Measurements from ENCODE around the gene HYOU1. TPM values are rescaled to one million over a fixed set of nuclear protein-coding genes. Genes with fewer than 3 reads are reported as not detected.

HYOU1 gene
- polyA plus RNA-seq, 1 donor (not counting 4 experiments of a cell fraction or from before 2014, with no cell fraction given): 119 TPM

DNA sequence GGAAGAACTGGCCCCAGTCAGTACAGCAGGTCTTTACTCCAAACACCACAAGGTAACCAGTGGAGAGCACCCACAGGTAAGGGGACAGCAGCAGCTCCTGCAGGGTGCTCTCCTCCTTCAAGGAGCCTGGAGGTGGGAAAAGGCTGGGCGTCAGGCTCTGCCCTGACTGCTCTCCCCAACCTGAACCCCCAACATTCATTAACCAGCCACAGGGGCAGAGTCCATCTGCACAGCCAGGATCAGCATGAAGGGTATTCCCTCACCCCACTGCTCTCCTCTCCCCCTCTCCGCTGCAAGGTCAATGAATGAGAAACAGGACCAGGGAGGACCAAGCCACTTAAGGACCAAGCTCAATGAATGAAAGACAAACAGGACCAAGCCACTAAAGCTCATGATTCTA lies 30.0 kb downstream of the HYOU1 start:
- Histone ChIP-seq H3K27ac (ENCODE audit: control insufficient read depth, insufficient read depth, low read length) (no peak overlapping the region), H4K20me1 (ENCODE audit: control insufficient read depth, extremely low read depth, insufficient read depth, low read length) (no peaks in the 10 kb centered on the region), H3K4me2 (ENCODE audit: control insufficient read depth, extremely low read depth, insufficient read depth, low read depth, low read length) (no peak overlapping the region), H3K4me3 (ENCODE audit: control insufficient read depth in 2 of 3, extremely low read depth in 1 of 3, insufficient read depth in 2 of 3, low read depth in 1 of 3, low read length in 3 of 3) (no peak overlapping the region), H3K4me1 (ENCODE audit: control insufficient read depth, extremely low read depth, insufficient read depth, low read length) (peaks cover 14% of the 10 kb centered on the region), H3K27me3 (ENCODE audit: control insufficient read depth, extremely low read depth, insufficient read depth, low read length) (no peaks in the 10 kb centered on the region), H2AFZ (ENCODE audit: control insufficient read depth, low read length) (no peak overlapping the region), H3K9ac (ENCODE audit: control insufficient read depth, extremely low read depth, insufficient read depth, low read length) (no peak overlapping the region), H3K36me3 (ENCODE audit: control insufficient read depth in 2 of 2, extremely low read depth in 1 of 2, insufficient read depth in 2 of 2, low read length in 2 of 2) (peaks cover 24 to 40% of the 10 kb centered on the region in 2 experiments), H3K9me1 (ENCODE audit: control insufficient read depth, extremely low read depth, insufficient read depth, low read length) (no peaks in the 10 kb centered on the region), H3K79me2 (ENCODE audit: control insufficient read depth, insufficient read depth, low read length) (peaks cover 9% of the 10 kb centered on the region), H3K9me3 (ENCODE audit: control insufficient read depth, low read depth, low read length) (no peaks in the 10 kb centered on the region)
- no peak for FAIRE-seq
- no peak for TF ChIP-seq EZH2 (IDR thresholded peaks at IDR 0.05; ENCODE audit: low read length)
- TF ChIP-seq, protein P1, sequence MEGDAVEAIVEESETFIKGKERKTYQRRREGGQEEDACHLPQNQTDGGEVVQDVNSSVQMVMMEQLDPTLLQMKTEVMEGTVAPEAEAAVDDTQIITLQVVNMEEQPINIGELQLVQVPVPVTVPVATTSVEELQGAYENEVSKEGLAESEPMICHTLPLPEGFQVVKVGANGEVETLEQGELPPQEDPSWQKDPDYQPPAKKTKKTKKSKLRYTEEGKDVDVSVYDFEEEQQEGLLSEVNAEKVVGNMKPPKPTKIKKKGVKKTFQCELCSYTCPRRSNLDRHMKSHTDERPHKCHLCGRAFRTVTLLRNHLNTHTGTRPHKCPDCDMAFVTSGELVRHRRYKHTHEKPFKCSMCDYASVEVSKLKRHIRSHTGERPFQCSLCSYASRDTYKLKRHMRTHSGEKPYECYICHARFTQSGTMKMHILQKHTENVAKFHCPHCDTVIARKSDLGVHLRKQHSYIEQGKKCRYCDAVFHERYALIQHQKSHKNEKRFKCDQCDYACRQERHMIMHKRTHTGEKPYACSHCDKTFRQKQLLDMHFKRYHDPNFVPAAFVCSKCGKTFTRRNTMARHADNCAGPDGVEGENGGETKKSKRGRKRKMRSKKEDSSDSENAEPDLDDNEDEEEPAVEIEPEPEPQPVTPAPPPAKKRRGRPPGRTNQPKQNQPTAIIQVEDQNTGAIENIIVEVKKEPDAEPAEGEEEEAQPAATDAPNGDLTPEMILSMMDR (optimal IDR thresholded peaks at IDR 0.05 in 1 of 3, IDR thresholded peaks at IDR 0.05 in 1 of 3, conservative IDR thresholded peaks at IDR 0.05 in 1 of 3; ENCODE audit: extremely low read depth in 1 of 3, insufficient read depth in 2 of 3, low read length in 3 of 3): no peak
- dilution Hi-C loops (cut with MboI; ENCODE audit: extremely low pct_ligation_motif_present, low sequenced_read_pairs): no loop called here
- DNase-seq (ENCODE audit: low read depth, low spot score): no peak

DNA sequence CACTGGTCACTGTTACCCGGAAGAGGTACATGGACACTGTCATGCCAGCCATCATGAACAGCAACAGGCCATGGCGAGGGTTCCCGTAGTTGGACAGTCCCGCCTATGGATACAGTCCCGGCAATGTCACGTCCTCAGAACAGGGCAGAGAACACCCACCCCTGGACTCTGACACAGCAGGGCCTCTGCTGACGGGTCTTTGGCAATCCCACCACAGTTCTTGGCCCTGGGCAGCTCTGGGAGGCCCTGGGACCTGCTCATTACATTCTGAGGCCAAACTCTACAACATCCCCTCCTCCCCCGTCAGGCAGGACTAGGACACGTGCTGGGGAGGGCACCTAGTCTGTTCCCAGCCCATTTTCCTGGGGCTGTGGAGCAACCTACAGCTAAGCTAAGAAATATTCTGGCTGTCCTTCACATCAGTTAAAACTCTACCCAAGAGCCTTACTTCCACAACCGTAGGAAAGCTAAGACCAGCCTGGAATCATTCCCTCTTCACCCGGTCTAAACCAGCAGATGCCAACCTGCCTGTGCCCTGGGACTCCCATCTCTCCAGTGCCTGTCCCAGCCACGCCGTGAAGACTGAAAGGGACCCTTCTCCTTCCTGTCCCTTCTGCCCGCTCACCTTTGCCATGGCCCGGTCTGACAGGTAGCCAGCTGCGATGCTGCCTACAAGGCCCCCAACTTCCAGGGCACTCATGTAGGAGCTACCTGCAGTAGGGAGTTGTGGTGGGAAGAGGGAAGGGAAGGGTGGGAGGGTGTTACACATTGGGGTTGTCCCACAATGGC lies 30.8 kb downstream of the HYOU1 start:
- FAIRE-seq: no peak
- H4K20me1 ChIP-seq (ENCODE audit: control insufficient read depth, extremely low read depth, insufficient read depth, low read length): no peaks in the 10 kb centered on the region
- no peak overlapping the region for H3K4me2 ChIP-seq (ENCODE audit: control insufficient read depth, extremely low read depth, insufficient read depth, low read depth, low read length)
- TF ChIP-seq, protein P1 (optimal IDR thresholded peaks at IDR 0.05 in 1 of 3, IDR thresholded peaks at IDR 0.05 in 1 of 3, conservative IDR thresholded peaks at IDR 0.05 in 1 of 3; ENCODE audit: extremely low read depth in 1 of 3, insufficient read depth in 2 of 3, low read length in 3 of 3): no peak
- no peak for TF ChIP-seq EZH2 (IDR thresholded peaks at IDR 0.05; ENCODE audit: low read length)
- no peak overlapping the region for H3K4me3 ChIP-seq (ENCODE audit: control insufficient read depth in 2 of 3, extremely low read depth in 1 of 3, insufficient read depth in 2 of 3, low read depth in 1 of 3, low read length in 3 of 3)
- peaks cover 14% of the 10 kb centered on the region for H3K4me1 ChIP-seq (ENCODE audit: control insufficient read depth, extremely low read depth, insufficient read depth, low read length)
- dilution Hi-C loops (cut with MboI; ENCODE audit: extremely low pct_ligation_motif_present, low sequenced_read_pairs): no loop called here
- H3K9ac ChIP-seq (ENCODE audit: control insufficient read depth, extremely low read depth, insufficient read depth, low read length): no peak overlapping the region
- H3K27me3 ChIP-seq (ENCODE audit: control insufficient read depth, extremely low read depth, insufficient read depth, low read length): no peaks in the 10 kb centered on the region
- no peaks in the 10 kb centered on the region for H3K9me1 ChIP-seq (ENCODE audit: control insufficient read depth, extremely low read depth, insufficient read depth, low read length)
- no peak overlapping the region for H2AFZ ChIP-seq (ENCODE audit: control insufficient read depth, low read length)
- H3K27ac ChIP-seq (ENCODE audit: control insufficient read depth, insufficient read depth, low read length): no peak overlapping the region
- H3K36me3 ChIP-seq (ENCODE audit: control insufficient read depth in 2 of 2, extremely low read depth in 1 of 2, insufficient read depth in 2 of 2, low read length in 2 of 2): peaks cover 27 to 40% of the 10 kb centered on the region in 2 experiments
- no peaks in the 10 kb centered on the region for H3K9me3 ChIP-seq (ENCODE audit: control insufficient read depth, low read depth, low read length)
- DNase-seq (ENCODE audit: low read depth, low spot score): no peak
- peaks cover 15% of the 10 kb centered on the region for H3K79me2 ChIP-seq (ENCODE audit: control insufficient read depth, insufficient read depth, low read length)
